GM13976 (cell line): ENCODE measurements around the gene CASP5.

ENCODE experiments used
- DNase-seq: peaks from one replicate; pipeline ENCODE4 v3.0.0; 2012; ENCODE audit warnings: low spot score
- CTCF ChIP-seq: IDR thresholded peaks from 2 replicates; pipeline ENCODE4 v1.5.1; 2012; ENCODE audit warnings: borderline replicate concordance, mild to moderate bottlenecking; ENCODE audit not compliant: insufficient read depth; ENCODE audit errors: extremely low read depth, missing control alignments, control extremely low read depth
- in situ Hi-C: fragments of 300-500 bp; cut with MboI; formaldehyde crosslinking; loops from one replicate; pipeline ENCODE4 v1.12.0; 2022; ENCODE audit warnings: low sequenced_read_pairs, mixed read lengths, inconsistent platforms; ENCODE audit not compliant: unreplicated experiment

The CASP5 gene

DNA sequence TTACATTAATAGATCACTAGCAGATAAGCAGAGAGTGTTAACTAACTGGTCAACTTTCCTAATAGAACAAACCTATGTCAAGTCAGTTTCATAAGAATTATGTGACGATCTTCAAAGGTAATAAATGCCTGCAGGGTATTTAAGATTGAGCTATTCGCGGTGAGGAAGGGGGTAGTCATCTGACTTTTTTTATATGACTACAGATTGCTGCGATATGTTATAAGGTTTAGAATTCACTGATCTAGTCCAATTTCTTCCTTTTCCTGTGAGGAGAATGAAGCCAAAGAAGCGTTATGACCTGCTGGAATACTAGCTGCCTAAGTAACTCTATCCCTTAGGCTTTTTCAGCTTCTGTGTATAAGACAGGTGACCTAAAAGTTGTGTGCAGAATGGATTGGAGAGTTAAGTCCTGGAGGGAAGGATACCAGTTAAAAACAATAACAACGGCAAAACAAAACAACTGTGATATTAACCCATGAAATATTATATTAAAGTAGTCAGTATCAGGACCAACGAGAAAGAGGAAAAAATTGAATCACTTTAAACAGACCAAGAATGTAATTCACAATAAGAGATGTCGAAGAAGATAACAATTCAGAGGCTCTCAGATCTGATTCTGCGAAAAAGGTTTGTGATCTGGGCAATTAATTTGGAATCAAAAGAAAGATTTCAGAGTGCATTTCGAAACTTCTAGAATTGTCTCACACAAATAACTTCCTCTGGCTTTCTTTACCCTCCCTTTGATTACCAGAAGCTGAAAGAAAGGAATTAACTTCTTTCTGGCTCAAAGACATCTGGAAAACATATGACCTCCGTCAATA is 55.2 kb downstream of the CASP5 start:
- DNase-seq, result no peak
- in situ Hi-C loops, result no loop called here
- TF ChIP-seq CTCF, result no peak

DNA sequence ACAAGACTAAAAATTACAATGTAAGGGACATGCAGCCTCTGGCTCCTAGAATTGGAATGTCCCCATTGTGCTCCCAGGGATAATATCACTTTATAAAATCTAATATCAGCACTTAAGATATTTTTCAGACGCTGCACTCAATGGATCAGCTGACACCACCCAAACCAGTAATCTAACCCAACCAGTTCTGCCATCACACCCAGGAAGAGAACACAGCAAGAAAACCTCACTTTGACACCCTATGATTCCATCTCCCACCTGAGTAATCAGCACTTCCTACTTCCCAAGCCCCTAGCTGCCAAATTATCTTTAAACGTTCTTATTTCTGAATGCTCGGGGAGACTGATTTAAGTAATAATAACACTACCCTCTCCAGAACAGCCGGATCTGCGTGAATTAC is 57.2 kb downstream of the CASP5 start:
- no peak for TF ChIP-seq CTCF
- DNase-seq, result no peak
- in situ Hi-C loops, result no loop called here

GRCh38 chr11:104964247-104964646 is 58.7 kb downstream of the CASP5 start:
- no peak for TF ChIP-seq CTCF
- in situ Hi-C loops, result no loop called here
- DNase-seq, result no peak

DNA sequence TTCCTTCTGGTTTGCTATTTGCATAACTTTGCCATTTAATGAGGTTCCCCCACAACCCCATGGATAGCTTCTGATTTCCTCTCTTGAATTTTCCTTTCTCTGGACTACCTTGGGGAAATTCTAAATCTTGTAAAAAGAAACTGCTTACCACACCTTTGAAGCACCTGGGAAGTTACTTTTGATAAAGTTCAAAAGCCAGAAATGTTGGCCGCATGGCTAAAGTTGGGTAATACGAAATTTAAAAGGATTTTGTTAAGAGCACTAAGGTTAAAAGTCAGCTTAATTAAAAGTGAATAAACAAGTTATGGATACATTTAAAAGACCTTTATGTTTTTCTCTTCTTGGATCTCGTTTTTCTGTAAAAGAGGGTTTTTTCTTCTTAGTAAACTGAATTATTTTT is 60.1 kb downstream of the CASP5 start:
- in situ Hi-C loops, result no loop called here
- DNase-seq, result no peak
- TF ChIP-seq CTCF, result no peak

GRCh38 chr11:104957280-104957679 is 65.7 kb downstream of the CASP5 start:
- in situ Hi-C loops, result no loop called here
- no peak for TF ChIP-seq CTCF

DNA sequence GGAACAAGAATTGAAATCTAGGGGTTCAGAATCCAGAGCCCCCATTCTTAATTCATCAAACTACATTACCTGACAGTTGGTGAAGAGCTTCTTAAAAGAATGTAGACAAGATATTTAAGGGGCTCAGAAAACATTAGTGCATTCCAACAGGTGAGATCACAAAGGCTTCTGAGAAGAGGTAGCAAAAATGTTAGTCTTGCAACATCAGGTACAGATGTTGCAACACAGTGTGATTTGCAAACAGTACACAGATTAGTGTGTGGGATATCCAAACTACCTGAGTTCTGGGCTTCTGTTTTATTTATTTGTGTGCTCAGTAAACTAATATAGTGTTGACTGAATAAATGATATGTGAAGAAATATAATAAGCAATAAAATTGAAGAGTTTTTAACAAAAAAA is 66.4 kb downstream of the CASP5 start:
- in situ Hi-C loops, result no loop called here
- no peak for TF ChIP-seq CTCF
- no peak for DNase-seq

More at GRCh38 chr11:104957280-104957679, 65.7 kb downstream of the CASP5 start:
- no peak for DNase-seq
